ENCODE measurements around the gene CUTC. TPM values are rescaled to one million over a fixed set of nuclear protein-coding genes. Genes with fewer than 3 reads are reported as not detected.
A peak's percentile ranks its signal among the peaks of the same experiment; 100 is the strongest.

CUTC gene
- polyA plus RNA-seq, 3 donors, result 17.3 to 41.9 (median 35.5) TPM

DNA sequence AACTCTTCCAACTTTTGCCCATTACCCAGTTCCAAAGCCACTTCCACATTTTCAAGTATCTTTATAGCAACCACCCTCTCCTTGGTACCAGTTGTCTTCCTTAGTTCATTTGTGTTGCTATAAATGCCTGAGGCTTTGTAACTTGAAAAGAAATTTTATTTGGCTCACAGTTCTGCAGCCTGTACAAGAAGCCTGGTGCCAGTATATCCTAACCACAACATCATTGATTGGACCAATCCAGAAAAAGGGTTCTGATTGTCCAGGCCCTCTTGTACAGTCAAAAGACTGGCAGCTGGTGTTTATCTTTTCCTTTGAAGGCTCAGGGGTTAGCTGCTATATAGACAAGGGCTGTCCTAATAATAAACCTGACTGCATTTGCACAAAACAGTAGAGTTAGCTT lies 29.3 kb downstream of the CUTC start:
- H3K27me3 Mint-ChIP-seq (ENCODE audit: low read depth in 3 of 3), result peaks cover 0 to 3% (median 1%) of the 10 kb centered on the region in 3 donors
- Histone ChIP-seq H3K36me3 (replicated peaks in 1 of 2; ENCODE audit: control insufficient read depth in 1 of 2, insufficient read depth in 2 of 2, low read length in 2 of 2) (peaks cover 35 to 43% of the 10 kb centered on the region in 2 donors), H3K4me3 (replicated peaks in 1 of 3; ENCODE audit: low read depth in 2 of 3, low read length in 3 of 3) (no peak overlapping the region), H2AFZ (ENCODE audit: insufficient read depth, low read depth, low read length, poor library complexity, severe bottlenecking) (no peak overlapping the region), H3K27ac (ENCODE audit: low read depth in 1 of 2, low read length in 2 of 2) (no peak overlapping the region), H3K9me3 (replicated peaks in 1 of 2; ENCODE audit: control insufficient read depth in 1 of 2, insufficient read depth in 1 of 2, low read length in 2 of 2) (no peaks in the 10 kb centered on the region), H3K4me1 (ENCODE audit: control insufficient read depth in 1 of 2, insufficient read depth in 2 of 2, low read length in 2 of 2) (no peaks in the 10 kb centered on the region), H3K4me2 (replicated peaks; ENCODE audit: extremely low read depth, low read length, poor library complexity, severe bottlenecking) (no peak overlapping the region), H3K27me3 (ENCODE audit: control insufficient read depth in 2 of 2, insufficient read depth in 2 of 2, low read length in 2 of 2) (no peaks in the 10 kb centered on the region), H4K20me1 (ENCODE audit: insufficient read depth, low read length) (no peaks in the 10 kb centered on the region), H3K9ac (ENCODE audit: insufficient read depth, low read length, poor library complexity, severe bottlenecking) (no peak overlapping the region), H3K79me2 (ENCODE audit: insufficient read depth, low read length) (no peaks in the 10 kb centered on the region)
- H3K36me3 Mint-ChIP-seq, result peaks cover 47 to 60% of the 10 kb centered on the region in 2 donors
- peaks cover 0 to 9% (median 5%) of the 10 kb centered on the region in 7 donors for H3K9me3 Mint-ChIP-seq
- DNase-seq, result no peak
- H3K4me1 Mint-ChIP-seq, result peaks cover 4% of the 10 kb centered on the region
- intact Hi-C loops (cut with micrococcal nuclease), result no loop called here
- peak overlapping the region in 1 of 7 donors; percentile 2 for H3K27ac Mint-ChIP-seq
- TF ChIP-seq, protein P1, sequence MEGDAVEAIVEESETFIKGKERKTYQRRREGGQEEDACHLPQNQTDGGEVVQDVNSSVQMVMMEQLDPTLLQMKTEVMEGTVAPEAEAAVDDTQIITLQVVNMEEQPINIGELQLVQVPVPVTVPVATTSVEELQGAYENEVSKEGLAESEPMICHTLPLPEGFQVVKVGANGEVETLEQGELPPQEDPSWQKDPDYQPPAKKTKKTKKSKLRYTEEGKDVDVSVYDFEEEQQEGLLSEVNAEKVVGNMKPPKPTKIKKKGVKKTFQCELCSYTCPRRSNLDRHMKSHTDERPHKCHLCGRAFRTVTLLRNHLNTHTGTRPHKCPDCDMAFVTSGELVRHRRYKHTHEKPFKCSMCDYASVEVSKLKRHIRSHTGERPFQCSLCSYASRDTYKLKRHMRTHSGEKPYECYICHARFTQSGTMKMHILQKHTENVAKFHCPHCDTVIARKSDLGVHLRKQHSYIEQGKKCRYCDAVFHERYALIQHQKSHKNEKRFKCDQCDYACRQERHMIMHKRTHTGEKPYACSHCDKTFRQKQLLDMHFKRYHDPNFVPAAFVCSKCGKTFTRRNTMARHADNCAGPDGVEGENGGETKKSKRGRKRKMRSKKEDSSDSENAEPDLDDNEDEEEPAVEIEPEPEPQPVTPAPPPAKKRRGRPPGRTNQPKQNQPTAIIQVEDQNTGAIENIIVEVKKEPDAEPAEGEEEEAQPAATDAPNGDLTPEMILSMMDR (IDR thresholded peaks at IDR 0.05), result no peak
- H3K4me3 Mint-ChIP-seq, result no peak overlapping the region

DNA sequence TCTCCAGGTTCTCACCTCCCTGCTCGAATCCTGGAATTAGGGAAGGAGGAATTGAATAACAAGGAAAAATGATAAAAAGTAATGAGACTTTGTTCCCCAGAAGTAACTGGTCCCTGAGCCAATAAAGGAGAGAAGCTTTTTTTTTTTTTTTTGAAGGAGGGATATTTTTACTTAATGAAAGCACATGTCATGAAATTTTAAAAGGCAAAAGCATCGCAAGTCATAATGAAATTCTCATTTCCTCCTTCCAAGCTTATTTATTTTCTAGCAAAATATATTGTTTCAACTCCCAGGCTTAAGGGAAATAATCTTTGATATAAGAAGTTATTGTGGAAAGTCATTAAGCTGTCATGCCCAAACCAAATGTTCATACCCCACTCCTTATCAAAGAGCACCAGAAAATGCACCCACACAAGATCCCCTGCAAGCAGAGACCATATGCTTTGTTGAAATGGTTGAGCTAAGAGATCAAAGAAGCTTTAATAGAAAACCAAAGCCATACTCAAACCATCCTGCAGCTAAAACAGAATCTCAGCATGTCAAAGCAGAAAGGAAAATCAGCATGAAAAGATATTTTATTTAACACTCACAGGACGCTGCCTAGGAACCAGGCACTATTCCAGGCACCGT lies 33.8 kb downstream of the CUTC start:
- Mint-ChIP-seq H3K9me3 (peaks cover 0 to 9% (median 5%) of the 10 kb centered on the region in 7 donors), H3K4me3 (no peak overlapping the region), H3K4me1 (peaks cover 6% of the 10 kb centered on the region), H3K27ac (no peak overlapping the region), H3K27me3 (ENCODE audit: low read depth in 3 of 3) (peaks cover 0 to 5% (median under 1%) of the 10 kb centered on the region in 3 donors), H3K36me3 (peaks cover 10 to 18% of the 10 kb centered on the region in 2 donors)
- intact Hi-C loops (cut with micrococcal nuclease), result no loop called here
- Histone ChIP-seq H3K27me3 (ENCODE audit: control insufficient read depth in 2 of 2, insufficient read depth in 2 of 2, low read length in 2 of 2) (no peaks in the 10 kb centered on the region), H3K79me2 (ENCODE audit: insufficient read depth, low read length) (no peaks in the 10 kb centered on the region), H3K36me3 (replicated peaks in 1 of 2; ENCODE audit: control insufficient read depth in 1 of 2, insufficient read depth in 2 of 2, low read length in 2 of 2) (no peaks in the 10 kb centered on the region), H3K4me1 (ENCODE audit: control insufficient read depth in 1 of 2, insufficient read depth in 2 of 2, low read length in 2 of 2) (no peaks in the 10 kb centered on the region), H4K20me1 (ENCODE audit: insufficient read depth, low read length) (no peaks in the 10 kb centered on the region), H3K4me2 (replicated peaks; ENCODE audit: extremely low read depth, low read length, poor library complexity, severe bottlenecking) (no peak overlapping the region), H3K9me3 (replicated peaks in 1 of 2; ENCODE audit: control insufficient read depth in 1 of 2, insufficient read depth in 1 of 2, low read length in 2 of 2) (no peaks in the 10 kb centered on the region), H3K27ac (ENCODE audit: low read depth in 1 of 2, low read length in 2 of 2) (no peak overlapping the region), H3K9ac (ENCODE audit: insufficient read depth, low read length, poor library complexity, severe bottlenecking) (no peak overlapping the region), H3K4me3 (replicated peaks in 1 of 3; ENCODE audit: low read depth in 2 of 3, low read length in 3 of 3) (no peak overlapping the region), H2AFZ (ENCODE audit: insufficient read depth, low read depth, low read length, poor library complexity, severe bottlenecking) (no peak overlapping the region)
- DNase-seq, result no peak
- TF ChIP-seq, protein P1 (IDR thresholded peaks at IDR 0.05), result no peak
- 92% methylated on average over 2 of the region's 4 CpGs for WGBS (ENCODE audit: insufficient coverage)
